Right atrium auricular region (tissue), 2 donors: ENCODE measurements around the gene CYP2W1. TPM values are rescaled to one million over a fixed set of nuclear protein-coding genes. Genes with fewer than 3 reads are reported as not detected.
"Not testable (repeated sequence)": the region's sequence is repeated elsewhere in the genome, so short reads cannot be mapped to it uniquely, and the experiment has no call there.

Source experiments
- DNase-seq: peaks from one replicate; pipeline ENCODE4 v3.0.0-alpha.2; 2019; ENCODE audit warnings: low spot score
- H3K27ac ChIP-seq, 2 donors: fragments of 200-600 bp; sonication (generic); 1 replicate in 1 of 2; 2 replicates in 1 of 2; pipeline ENCODE4 v1.5.1; 2016 to 2019
- H3K27me3 ChIP-seq, 2 donors: fragments of 200-600 bp; sonication (generic); one replicate each; pipeline versions ENCODE4 v1.5.1 to v1.6.0; 2017 to 2019
- H3K36me3 ChIP-seq: fragments of 200-600 bp; sonication (generic); one replicate; pipeline ENCODE4 v1.5.1; 2016
- H3K4me1 ChIP-seq, 2 donors: fragments of 200-600 bp; sonication (generic); one replicate each; pipeline versions ENCODE4 v1.5.1 to v1.6.0; 2017 to 2019
- H3K4me3 ChIP-seq, 2 donors: fragments of 200-600 bp; sonication (generic); 1 replicate in 1 of 2; 2 replicates in 1 of 2; pipeline ENCODE4 v1.5.1; 2017 to 2019; ENCODE audit warnings: mild to moderate bottlenecking in 1 of 2, moderate library complexity in 1 of 2
- H3K9me3 ChIP-seq, 2 donors: fragments of 200-600 bp; sonication (generic); one replicate each; pipeline ENCODE4 v1.5.1; 2019
- CTCF ChIP-seq, 2 donors: fragments of 200-600 bp; sonication (generic); IDR thresholded peaks; one replicate each; pipeline ENCODE4 v1.5.1; 2019; ENCODE audit warnings: antibody characterized with exemption in 2 of 2
- microRNA counts, 2 donors: library from miRNA; unstranded; fragments of <30 nt; microRNA quantifications; one replicate each; lab custom pipeline; 2016 to 2017
- microRNA-seq, 2 donors: library from miRNA; unstranded; fragments of <30 nt; microRNA quantifications; one replicate each; pipeline ENCODE4, GENCODE V29; 2016 to 2017; ENCODE audit warnings: borderline number of aligned reads in 2 of 2, borderline replicate concordance in 1 of 2
- total RNA-seq, 2 donors: library from RNA; depleted of rRNA; stranded (reverse); fragments of >200 nt; gene quantifications; one replicate each; pipeline ENCODE4 v1.1.0, GENCODE V29; 2016

Gene CYP2W1
- total RNA-seq, 2 donors from 2014 or later: not detected

GRCh38 chr7:1030444-1031070 is 47.6 kb downstream of the CYP2W1 start:
- H3K27me3 ChIP-seq: no peaks in the 10 kb centered on the region
- peaks cover 6% of the 10 kb centered on the region for H3K36me3 ChIP-seq
- H3K9me3 ChIP-seq: no peaks in the 10 kb centered on the region
- TF ChIP-seq CTCF (IDR thresholded peaks at IDR 0.05): no peak
- peaks cover 0 to 25% of the 10 kb centered on the region in 2 donors for H3K4me1 ChIP-seq
- no peak for DNase-seq
- no peak overlapping the region for H3K27ac ChIP-seq
- H3K4me3 ChIP-seq: no peak overlapping the region

- Histone ChIP-seq H3K4me3 (no peak overlapping the region), H3K27me3 (no peaks in the 10 kb centered on the region), H3K27ac (no peak overlapping the region), H3K4me1 (peaks cover 0 to 21% of the 10 kb centered on the region in 2 donors), H3K36me3 (no peaks in the 10 kb centered on the region), H3K9me3 (no peaks in the 10 kb centered on the region)
- TF ChIP-seq CTCF (IDR thresholded peaks at IDR 0.05): no peak
- no peak for DNase-seq
Observed at GRCh38 chr7:1031716-1032455, 48.9 kb downstream of the CYP2W1 start.

GRCh38 chr7:1032536-1033181 is 49.7 kb downstream of the CYP2W1 start:
- no peaks in the 10 kb centered on the region for H3K36me3 ChIP-seq
- H3K27me3 ChIP-seq: no peaks in the 10 kb centered on the region
- no peak for DNase-seq
- no peak overlapping the region for H3K4me3 ChIP-seq
- no peak overlapping the region for H3K27ac ChIP-seq
- no peak for TF ChIP-seq CTCF (IDR thresholded peaks at IDR 0.05)
- H3K4me1 ChIP-seq: peaks cover 0 to 13% of the 10 kb centered on the region in 2 donors
- no peaks in the 10 kb centered on the region for H3K9me3 ChIP-seq

GRCh38 chr7:1033546-1034145 is 50.7 kb downstream of the CYP2W1 start:
- H3K27ac ChIP-seq: no peak overlapping the region
- H3K36me3 ChIP-seq: no peaks in the 10 kb centered on the region
- H3K9me3 ChIP-seq: no peaks in the 10 kb centered on the region
- H3K27me3 ChIP-seq: no peaks in the 10 kb centered on the region
- TF ChIP-seq CTCF (IDR thresholded peaks at IDR 0.05): no peak
- no peak overlapping the region for H3K4me3 ChIP-seq
- no peak for DNase-seq
- H3K4me1 ChIP-seq: peaks cover 0 to 10% of the 10 kb centered on the region in 2 donors

GRCh38 chr7:1034769-1035168 is 51.8 kb downstream of the CYP2W1 start:
- not testable (repeated sequence) for DNase-seq, H3K9me3 ChIP-seq, H3K36me3 ChIP-seq, H3K4me3 ChIP-seq, H3K27ac ChIP-seq, H3K4me1 ChIP-seq, H3K27me3 ChIP-seq

- DNase-seq, H3K27me3 ChIP-seq, H3K4me1 ChIP-seq, H3K9me3 ChIP-seq, H3K27ac ChIP-seq, H3K36me3 ChIP-seq, H3K4me3 ChIP-seq: not testable (repeated sequence)
Observed at GRCh38 chr7:1036164-1036928, 53.4 kb downstream of the CYP2W1 start.

MicroRNAs within 50 kb of the gene (microRNA counts, 767-probe panel; counts per million panel counts)
- microRNA hsa-miR-339-3p (lab: Ali Mortazavi, UCI): 0 to 697 counts per million in 2 donors
- microRNA hsa-miR-339-5p (lab: Ali Mortazavi, UCI): 0 to 31.0 counts per million in 2 donors

Small RNA genes lying within 50 kb of the gene (microRNA-seq; reads per million reads assigned to microRNA genes)
- 351 to 567 reads per million in 2 donors for gene MIR339

Other genes starting within 250 kb of the CYP2W1 start
- gene SUN1, start 150.7 kb upstream of the CYP2W1 start, total RNA-seq: 10 to 100 TPM; 84.4 to 97.5 TPM
- 10 to 100 TPM; 16.1 to 19.7 TPM for gene GET4, start 106.6 kb upstream of the CYP2W1 start, total RNA-seq
- gene ADAP1, start 28.5 kb upstream of the CYP2W1 start, total RNA-seq: 1 to 10 TPM; 4.2 to 7.7 TPM
- gene COX19, start 7.6 kb upstream of the CYP2W1 start, total RNA-seq: 1 to 10 TPM; 2.8 to 5.5 TPM
- gene GPR146, start 61.4 kb downstream of the CYP2W1 start, total RNA-seq: 10 to 100 TPM; 13.4 to 18.6 TPM
- gene GPER1, start 104.9 kb downstream of the CYP2W1 start, total RNA-seq: 1 to 10 TPM; 4.6 to 6.9 TPM
- gene ZFAND2A, start 177.0 kb downstream of the CYP2W1 start, total RNA-seq: 10 to 100 TPM; 10.2 to 16.2 TPM
- gene UNCX, start 249.7 kb downstream of the CYP2W1 start, total RNA-seq: not detected